AG04450 (cell line): Measurements from ENCODE around the gene TCEA2. TPM values are rescaled to one million over a fixed set of nuclear protein-coding genes. Genes with fewer than 3 reads are reported as not detected.

Experiments used
- CTCF ChIA-PET: fragments of 300-600, 350-600 bp; formaldehyde crosslinking; extraction: SDS; loops from one replicate; lab custom pipeline; 2022; ENCODE audit warnings: antibody characterized with exemption, inconsistent platforms; lab: Charles Lee
- POLR2A ChIA-PET: fragments of 350-600 bp; formaldehyde crosslinking; extraction: SDS; loops from one replicate; lab custom pipeline; 2021; ENCODE audit warnings: antibody characterized with exemption, inconsistent platforms; lab: Yijun Ruan, JAX
- DNase-seq: peaks from one replicate; pipeline ENCODE4 v3.0.0-alpha.2; 2011; ENCODE audit warnings: low read depth, low spot score
- H3K27ac ChIP-seq: one replicate; pipeline ENCODE4 v1.5.1; 2012; ENCODE audit warnings: low read depth, low read length, control low read depth
- H3K27me3 ChIP-seq: one replicate; pipeline ENCODE4 v1.6.0; 2012; ENCODE audit warnings: low read length; ENCODE audit not compliant: control insufficient read depth, insufficient read depth
- H3K4me3 ChIP-seq: 2 replicates; pipeline ENCODE4 v1.5.1; 2011; ENCODE audit warnings: mild to moderate bottlenecking, low read depth, low read length, control low read depth
- H3K9me3 ChIP-seq: 2 replicates; pipeline ENCODE4 v1.5.1; 2012; ENCODE audit warnings: low read length; ENCODE audit not compliant: control insufficient read depth, insufficient read depth
- CTCF ChIP-seq: IDR thresholded peaks from 2 replicates; pipeline ENCODE4 v1.5.1; 2011; ENCODE audit warnings: low read depth, low read length, control low read depth, inconsistent platforms
- polyA minus RNA-seq: library from RNA; depleted of rRNA, polyadenylated mRNA; stranded (reverse); fragments of >200 nt; gene quantifications from 2 replicates; pipeline ENCODE4 v1.2.3, GENCODE V29; 2011; rRNA and poly(A)+ RNA removed
- polyA plus RNA-seq: library from polyadenylated mRNA; depleted of rRNA; stranded (reverse); fragments of >200 nt; gene quantifications from 2 replicates; pipeline ENCODE4 v1.2.3, GENCODE V29; 2011; rRNA removed

The TCEA2 gene
- polyA plus RNA-seq (12.8 and 18.0 TPM in 2 replicates), polyA minus RNA-seq (11.7 and 19.6 TPM in 2 replicates)

- Histone ChIP-seq H3K27me3 (no peaks in the 10 kb centered on the region), H3K4me3 (peak within 1 kb of the TSS; percentile 88), H3K9me3 (no peaks in the 10 kb centered on the region; the same call in 1 of the 2 replicates), H3K27ac (peak within 1 kb of the TSS; percentile 80)
- CTCF ChIA-PET = interaction anchor here (0.7 to 1.3 kb wide), 2 partner anchors 24 to 82 kb away, joined by 3 to 6 read pairs; partner anchors contain the start of gene PRPF6
- TF ChIP-seq CTCF = no peak
- DNase-seq = peak; percentile 78
- POLR2A ChIA-PET = interaction anchor here (0.6 to 1.0 kb wide), 5 partner anchors 12 to 791 kb away, joined by 3 to 6 read pairs (median 4); partner anchors contain the start of gene TPD52L2
Measured at GRCh38 chr20:64062596-64063388, at the start of gene TCEA2. TCEA2 (plus strand) TSS chr20:64063198; CDS start chr20:64063313, 115 bp downstream.

- ChIA-PET POLR2A (no interaction called here), CTCF (no interaction called here)
- H3K9me3 ChIP-seq = no peaks in the 10 kb centered on the region
- no peak for DNase-seq
- no peaks in the 10 kb centered on the region for H3K27me3 ChIP-seq
- no peak overlapping the region for H3K4me3 ChIP-seq
- TF ChIP-seq CTCF = no peak
- no peak overlapping the region for H3K27ac ChIP-seq
Measured at GRCh38 chr20:64015635-64016034, 47.4 kb upstream of the TCEA2 start.

- DNase-seq = no peak
- no peak for TF ChIP-seq CTCF
- Histone ChIP-seq H3K9me3 (no peaks in the 10 kb centered on the region; the same call in 1 of the 2 replicates), H3K27ac (no peak overlapping the region), H3K4me3 (no peak overlapping the region), H3K27me3 (no peaks in the 10 kb centered on the region)
- ChIA-PET POLR2A (interaction anchor here (0.7 kb wide), 1 partner anchor 339 kb away, joined by 3 read pairs; no protein-coding TSS in a partner anchor), CTCF (no interaction called here)
Measured at GRCh38 chr20:64021124-64021975, 41.6 kb upstream of the TCEA2 start.

GRCh38 chr20:64022671-64023360, 40.2 kb upstream of the TCEA2 start:
- Histone ChIP-seq H3K4me3 (no peak overlapping the region), H3K27me3 (no peaks in the 10 kb centered on the region), H3K27ac (no peak overlapping the region), H3K9me3 (no peaks in the 10 kb centered on the region; the same call in 1 of the 2 replicates)
- ChIA-PET POLR2A (no interaction called here), CTCF (no interaction called here)
- TF ChIP-seq CTCF = no peak
- no peak for DNase-seq
